HG03159 (cell line): ENCODE data around the gene ASCL2.

Experiments used
- ATAC-seq: cut with Tn5 transposase; IDR thresholded peaks from one replicate; pipeline ENCODE4 v1.9.1; 2021; ENCODE audit warnings: mild to moderate bottlenecking, moderate library complexity; ENCODE audit not compliant: unreplicated experiment

ASCL2 gene, protein sequence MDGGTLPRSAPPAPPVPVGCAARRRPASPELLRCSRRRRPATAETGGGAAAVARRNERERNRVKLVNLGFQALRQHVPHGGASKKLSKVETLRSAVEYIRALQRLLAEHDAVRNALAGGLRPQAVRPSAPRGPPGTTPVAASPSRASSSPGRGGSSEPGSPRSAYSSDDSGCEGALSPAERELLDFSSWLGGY

DNA sequence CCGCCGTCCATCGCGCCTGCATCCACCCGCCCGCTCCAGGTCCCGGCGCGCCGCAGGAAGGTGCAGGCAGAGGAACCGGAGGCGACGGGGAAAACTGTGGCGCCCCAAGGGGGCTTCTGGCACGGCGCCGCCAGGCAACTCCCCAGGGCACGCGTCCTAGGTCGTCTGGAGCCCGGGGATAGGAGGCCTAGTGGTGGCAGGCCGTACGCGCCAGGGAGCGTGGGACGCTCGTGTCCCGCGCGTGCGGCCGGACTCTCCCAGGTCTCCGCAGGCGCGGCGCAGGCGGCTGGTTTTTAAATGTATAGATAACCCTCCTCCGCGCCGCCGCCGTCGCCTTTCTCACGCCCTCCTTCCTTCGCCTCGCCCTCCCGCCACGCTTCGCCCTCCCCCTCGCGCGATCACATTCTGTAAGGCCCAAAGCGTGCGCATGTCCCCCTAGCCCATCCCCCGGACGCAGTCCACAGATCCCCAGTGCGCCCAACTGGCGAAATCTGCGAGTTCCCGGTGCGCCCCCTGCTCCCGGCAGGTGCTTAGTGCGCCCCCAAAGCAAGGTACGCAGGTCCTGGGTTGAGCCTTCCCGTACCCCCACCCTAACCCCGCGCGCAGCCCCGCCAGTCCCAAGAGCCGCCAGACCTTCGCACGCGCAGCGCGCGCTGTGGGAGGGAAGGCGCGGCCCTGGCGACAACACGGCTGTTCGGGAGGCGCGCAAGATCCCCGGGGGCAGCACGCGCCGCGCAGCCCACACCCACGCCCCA is at the start of gene ASCL2:
Gene ASCL2 (minus strand): TSS at position 267 of the 755 bp plus-strand sequence. CDS start 256 bp downstream, at position 11.
- ATAC-seq: no peak

DNA sequence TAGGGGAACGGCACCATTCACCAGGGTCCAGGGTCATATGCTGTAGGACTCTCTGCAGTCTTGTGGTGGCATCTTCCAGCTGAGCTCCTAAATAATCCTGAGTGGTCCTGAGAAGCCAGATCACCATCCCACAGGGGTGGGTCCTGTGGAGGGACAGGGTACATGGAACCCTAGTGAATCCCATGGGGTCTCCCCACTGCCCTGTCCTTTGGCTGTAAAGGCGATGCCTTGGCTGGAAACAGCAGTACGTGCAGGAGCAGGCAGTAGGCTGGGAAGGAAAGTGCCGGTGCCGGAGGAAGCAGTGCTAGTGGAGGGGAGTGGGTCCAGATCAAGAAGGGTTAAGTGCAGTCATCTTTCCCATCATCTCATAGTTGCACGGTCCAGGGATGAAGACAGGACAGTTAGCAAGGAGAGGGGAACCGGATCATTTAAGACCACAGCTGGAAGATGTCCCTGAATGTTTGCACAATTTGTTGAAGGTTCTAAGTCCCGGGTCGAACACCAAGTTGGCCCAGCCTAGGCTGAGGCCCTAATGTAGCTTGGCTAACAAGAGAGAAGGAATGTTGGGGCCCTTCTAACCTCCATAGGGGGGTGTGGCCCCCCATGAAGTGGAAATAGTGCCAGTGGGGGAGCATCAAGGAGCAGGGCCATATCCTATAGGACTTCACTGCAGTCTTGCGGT is 49.5 kb upstream of the ASCL2 start:
- no peak for ATAC-seq

DNA sequence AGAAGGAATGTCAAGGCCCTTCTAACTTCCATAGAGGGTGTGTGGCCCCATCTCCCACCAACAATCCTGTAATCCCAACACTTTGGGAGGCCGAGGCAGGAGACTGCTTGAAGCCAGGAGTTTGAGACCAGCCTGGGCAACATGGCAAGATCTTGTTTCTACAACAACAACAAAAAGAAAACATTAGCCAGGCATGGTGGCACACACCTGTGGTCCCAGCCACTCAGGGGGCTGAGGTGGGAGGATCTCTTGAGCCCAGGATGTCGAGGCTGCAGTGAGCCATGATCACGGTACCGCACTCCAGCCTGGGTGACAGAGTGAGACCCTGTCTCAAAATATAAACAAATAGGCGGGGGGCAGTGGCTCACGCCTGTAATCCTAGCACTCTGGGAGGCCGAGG is 48.3 kb upstream of the ASCL2 start:
- no peak for ATAC-seq

DNA sequence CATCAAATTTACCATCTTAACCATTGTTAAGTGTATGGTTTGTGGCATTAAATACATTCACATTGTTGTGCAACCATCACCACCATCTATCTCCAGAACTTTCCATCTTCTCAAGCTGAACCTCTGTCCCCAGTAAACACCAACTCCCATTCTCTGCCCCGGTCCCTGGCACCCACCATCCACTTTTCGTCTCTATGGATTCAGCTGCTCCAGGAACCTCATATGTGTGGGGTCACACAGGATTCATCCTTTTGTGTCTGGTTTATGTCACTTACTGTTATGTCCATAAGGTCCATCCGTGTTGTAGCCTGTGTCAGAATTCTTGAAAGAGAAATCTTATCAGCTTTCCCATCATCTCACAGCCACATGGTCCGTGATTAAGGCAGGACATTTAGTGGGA is 47.7 kb upstream of the ASCL2 start:
- no peak for ATAC-seq

DNA sequence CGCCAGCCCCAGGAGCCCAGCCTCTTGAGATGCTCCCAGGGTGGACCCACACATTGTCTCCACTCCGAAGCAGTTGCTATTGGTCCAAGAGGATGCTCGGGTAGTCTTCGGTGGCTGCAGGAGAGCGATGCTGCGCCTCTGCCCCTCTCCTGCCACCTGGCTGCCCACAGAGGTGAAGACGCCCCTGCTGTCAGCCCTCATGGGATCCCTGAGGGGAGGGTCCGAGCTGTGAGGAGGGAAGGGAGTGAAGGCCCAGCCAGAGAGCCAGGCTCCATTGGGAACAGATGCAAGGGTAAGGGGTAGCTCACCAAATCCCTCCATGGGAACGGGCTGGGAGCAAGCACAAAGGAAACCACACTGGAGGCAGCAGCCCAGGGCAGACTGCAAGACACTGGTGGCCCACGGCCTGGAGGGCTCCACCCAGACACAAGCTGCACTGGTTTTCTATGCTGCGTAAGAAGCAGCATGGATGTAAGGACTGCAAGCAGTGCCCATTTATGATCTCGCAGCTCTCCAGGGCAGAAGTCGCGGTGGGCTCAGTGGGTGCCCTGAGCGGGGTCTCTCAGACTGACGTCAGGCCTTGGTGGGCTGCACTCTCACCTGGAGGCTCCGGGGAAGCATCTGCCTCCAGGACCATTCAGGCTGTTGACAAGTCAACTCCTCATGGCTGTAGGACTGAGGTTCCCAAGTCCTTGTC is 47.1 kb upstream of the ASCL2 start:
- no peak for ATAC-seq

DNA sequence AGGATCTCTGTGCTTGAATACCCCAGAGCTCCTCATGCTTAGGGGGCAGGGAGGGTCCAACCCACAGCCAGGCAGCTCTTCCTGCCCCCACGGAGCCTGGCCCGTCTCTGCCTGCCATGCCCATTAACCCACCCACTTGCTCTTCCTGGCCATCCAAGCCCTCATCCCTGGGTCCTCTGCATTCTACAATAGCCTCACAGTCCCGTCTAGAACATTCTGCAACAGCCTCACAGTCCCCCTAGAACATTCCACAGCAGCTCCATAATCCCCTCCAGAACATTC is 46.5 kb upstream of the ASCL2 start:
- ATAC-seq: no peak

DNA sequence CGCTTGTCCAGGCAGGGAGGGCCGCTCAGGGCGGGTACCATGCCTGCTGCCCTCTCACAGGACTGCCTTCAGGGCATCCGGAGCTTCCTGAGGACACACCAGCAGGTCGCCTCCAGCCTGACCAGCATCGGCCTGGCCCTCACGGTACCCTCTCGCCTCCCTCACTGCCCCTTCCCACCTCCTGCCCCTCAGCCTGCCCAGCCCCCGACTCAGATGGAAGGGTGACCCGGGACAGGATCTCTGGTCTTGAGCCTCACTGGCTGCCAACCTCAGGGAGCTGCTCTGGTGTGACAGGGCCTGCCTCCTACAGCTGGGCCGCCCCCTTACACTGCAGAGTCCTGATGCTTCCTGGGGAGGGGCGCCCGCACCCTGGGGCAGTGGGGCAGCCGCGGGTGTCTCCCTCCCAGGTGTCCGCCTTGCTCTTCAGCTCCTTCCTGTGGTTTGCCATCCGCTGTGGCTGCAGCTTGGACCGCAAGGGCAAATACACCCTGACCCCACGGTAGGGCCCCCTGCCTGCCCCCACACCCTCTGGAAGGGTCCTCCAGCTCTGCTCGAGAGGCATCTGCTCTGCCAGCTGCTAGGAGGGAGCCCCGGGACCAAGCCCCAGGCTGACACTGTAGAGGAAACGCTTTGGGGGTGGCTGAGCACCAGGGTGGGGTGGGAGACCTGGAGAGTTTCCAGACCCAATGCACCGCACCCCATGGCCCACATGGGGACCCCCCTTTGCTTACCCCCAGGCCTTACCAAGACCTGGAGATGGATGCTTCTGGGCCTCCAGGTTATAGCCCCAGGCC is 46.0 kb upstream of the ASCL2 start:
- ATAC-seq: no peak

DNA sequence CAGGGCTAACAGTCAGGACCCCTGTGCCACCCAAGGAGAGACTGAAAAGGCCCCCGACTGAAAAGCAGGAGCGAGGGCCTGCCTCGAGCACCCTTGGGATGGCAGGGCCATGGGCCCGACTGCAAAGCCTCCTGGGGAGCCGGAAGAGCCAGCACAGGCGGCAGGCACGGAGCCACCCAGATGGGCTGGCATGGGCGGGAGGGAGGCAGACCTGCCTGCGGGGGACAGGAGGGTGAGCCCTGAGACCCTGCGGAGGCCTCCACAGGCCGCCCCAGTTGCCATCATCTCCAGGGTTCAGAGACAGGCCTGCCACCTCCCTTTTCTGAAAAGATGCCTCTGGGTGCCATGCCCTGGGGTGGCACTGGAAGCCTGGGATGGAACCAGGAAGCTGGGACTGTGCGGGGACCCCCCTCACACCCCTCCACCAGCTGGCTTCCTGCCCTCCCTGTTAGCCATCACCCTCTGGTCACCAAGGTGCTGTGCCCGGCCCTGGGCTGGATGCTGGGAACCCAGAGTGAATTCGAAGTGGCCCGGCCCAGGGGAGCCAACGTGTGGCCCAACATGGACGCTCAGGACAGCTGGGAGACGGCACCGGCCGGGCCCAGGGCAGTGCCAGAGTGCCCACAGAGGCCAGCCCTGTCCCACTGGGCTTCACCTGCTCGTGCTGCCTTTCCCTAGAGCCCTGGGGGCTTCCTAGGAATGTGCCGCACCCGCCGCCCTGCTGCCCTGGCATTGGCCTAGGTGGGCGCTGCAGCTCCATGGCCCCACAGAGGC is 45.2 kb upstream of the ASCL2 start:
- ATAC-seq: no peak

DNA sequence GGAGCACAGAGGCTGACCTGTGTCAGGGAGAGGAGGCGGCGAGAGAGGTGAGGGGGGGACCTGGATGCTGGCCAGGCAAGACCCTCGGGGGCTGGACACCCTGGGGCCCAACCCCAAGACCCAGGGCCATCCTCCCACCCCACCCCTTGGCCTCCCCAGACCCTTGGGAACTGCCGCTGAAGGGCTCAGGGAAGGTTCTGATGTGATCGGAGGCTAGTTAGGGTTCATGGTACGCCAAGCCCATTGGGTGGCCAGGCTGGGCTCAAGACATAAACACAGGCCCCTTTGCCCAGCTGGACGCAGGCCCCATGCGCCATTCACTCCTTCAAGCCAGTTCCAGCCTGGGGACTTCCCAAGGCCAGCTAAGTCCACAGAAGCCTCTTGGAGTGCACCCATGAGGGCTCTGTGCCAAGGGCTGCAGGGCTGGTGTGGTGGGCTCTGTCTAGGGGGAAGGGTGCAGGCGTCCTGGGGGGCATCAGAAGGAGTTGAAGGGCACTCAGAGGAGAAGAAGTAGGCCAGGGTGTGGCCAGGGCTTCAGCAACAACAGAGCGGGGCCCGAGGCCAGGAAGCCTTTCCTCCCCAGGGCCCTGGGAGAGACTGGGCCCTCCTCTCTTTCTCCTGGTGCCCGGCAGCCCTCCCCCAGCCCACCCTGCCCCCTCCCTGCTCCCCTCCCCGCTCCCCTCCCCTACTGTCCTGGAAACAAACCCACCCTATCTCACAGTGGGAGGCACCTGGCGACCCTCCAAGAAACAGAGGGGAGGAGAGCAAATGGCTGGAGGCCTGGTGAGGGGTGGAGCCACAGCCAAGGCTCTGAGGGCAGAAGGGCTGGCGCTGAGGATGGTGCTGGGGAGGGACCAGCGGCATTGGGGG is 44.4 kb upstream of the ASCL2 start:
- ATAC-seq: no peak

DNA sequence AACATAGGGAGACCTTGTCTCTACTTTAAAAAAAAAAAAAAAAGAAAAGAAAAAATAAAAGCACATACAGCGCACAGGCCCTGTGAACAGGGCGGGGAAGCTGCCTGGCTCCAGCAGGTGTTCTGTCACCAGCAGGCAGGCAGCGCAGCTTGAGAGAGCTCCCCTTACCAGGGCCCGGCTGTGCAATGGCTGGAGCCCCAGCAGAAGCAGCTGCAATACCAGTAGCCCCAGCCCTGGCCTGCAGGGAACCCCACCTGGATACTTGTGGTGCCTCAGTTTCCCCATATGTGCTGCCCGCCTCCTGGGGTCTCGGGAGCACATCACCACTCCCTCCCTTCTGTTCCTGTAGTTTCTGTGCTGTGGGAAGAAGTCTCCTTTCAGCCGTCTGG is 43.7 kb upstream of the ASCL2 start:
- ATAC-seq: no peak

DNA sequence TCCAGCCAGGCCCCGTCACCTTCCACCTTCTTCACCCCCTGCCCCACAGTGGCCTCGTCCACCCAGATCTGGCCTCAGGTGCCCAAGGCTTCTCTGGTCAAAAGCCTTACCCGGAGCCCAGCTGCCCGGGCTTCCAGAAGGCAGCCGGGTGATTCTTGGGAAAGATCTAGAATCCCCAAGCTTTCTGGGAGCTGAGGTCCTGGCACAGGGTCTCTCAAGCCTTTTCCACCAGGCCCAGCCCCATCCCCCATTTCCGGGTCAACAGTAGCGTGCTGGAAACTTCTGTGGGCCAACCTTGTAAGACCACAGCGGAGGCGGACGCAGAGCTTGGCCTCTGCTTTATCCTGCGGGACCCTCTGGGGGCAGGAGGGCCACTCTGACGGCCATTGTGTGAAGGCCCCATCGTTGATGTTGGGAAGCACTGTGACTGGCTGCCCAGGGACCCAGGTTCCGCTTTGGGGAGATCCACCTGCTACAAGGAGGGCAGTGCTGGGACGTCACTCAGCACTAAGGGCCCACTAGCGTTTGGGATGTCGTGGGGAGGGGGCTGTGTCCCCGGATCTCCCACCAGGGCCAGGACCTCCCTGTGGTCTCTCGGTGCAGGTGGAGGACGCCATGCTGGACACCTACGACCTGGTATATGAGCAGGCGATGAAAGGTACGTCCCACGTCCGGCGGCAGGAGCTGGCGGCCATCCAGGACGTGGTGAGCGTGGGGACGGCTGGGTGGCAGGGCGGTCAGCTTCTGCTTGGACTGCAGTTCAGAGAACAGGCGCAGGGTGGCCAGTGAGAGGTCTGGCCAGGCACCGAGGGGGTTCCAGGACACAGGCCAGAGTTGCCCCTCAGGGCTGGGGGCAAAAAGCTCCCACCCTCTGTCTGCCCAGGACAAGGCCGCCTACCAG is 42.9 kb upstream of the ASCL2 start:
- no peak for ATAC-seq

DNA sequence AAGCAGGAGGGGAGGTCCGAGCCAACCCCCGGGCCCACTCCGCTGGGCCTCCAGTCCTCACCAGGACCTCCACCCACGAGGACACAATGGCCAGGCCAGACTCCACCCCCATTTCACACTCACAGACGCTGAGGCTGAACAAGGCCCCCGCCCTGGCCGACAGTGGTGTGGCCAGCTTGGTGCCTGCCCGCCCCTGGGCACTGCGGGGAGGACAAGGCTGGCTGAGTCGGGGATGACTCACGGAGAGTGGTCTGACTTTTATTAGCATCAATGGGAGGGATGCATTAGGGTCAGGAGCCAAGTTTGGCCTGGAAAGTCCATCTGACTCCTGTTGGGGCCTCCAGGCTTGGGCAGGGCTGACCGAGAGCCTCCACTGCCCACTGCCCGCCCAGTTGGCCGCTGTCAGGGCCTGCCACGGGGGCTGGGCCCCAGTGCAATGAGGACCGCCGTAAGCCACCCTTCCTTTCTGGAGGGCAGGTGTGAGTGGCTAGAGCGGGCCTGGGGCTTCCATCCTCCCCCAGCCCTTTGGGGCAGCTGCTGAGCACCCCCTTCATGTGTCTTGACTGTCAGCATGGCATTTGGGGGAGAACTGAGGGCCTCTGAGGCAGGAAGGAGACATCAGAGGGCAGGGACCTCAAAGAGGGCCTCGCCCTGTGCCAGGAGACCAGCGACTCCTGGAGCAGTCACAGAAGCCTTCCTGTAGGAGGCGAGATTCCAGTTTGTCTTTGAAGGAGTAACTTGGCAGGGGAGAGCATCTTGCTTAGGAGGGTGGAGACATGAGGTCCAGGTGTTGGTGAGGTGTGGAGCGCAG is 42.0 kb upstream of the ASCL2 start:
- no peak for ATAC-seq

DNA sequence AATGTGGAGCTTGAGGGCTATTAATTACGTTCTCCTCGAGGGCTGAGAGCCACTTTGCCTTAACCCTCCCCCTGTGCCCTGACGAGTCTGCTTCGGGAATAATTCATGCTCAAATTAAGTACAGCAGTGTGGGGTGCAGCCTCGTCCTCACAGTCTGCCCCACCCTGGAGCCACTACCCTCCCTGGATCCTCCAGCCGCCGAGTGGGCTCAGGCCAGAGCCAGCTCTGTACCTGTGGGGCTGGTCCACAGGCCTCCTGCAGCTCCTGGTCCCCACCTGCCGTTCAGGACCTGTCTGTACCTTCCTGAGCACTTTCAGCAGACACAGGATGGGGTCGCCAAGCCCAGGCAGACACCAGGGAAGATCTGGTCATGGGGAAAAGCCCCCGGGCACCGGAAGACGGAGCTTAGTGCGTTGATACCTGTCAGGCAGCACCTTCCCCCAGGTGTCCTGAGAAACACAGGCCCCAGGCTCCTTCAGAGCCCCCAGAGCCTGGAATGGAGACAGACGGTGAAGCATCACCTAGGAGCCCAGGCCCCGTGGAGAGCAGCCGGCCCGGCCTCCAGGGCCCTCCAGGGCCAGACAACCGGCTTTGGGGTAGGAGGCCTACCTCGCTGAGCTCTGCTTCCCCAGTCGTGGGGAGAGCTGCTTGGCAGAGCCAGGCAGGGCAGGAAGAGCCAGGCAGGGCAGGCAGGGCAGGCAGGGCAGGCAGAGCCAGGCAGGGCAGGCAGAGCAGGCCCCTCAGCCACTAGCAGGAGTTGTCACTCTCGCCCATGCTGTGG is 41.2 kb upstream of the ASCL2 start:
- ATAC-seq: no peak

DNA sequence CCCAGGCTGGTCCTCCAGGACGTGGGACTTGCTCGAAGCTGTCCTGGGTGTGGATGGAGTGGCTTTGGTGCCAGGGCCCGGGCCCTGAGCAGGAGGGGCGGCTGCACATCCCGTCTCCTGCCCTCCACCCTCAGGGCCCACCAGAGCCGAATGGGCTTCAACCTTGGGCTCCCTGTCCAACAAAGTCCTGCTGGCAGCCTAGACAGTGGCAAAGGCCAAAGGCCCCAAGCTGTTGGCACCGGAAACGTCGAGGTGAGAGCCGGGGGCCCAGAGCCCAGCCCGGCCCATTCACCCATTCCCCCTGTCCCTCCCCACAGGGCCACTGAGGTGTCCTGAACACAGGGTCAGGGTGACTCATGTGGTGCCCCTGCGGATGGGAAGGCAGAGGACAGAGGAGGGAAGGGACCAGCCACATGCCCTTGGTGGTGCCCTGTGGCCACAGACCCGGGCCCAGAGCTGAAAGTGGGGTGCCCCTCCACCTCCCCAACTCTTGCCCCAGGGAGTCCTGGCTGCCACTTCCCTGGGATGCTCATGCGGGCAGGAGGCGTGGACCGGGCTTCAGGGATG is 40.5 kb upstream of the ASCL2 start:
- ATAC-seq: no peak

DNA sequence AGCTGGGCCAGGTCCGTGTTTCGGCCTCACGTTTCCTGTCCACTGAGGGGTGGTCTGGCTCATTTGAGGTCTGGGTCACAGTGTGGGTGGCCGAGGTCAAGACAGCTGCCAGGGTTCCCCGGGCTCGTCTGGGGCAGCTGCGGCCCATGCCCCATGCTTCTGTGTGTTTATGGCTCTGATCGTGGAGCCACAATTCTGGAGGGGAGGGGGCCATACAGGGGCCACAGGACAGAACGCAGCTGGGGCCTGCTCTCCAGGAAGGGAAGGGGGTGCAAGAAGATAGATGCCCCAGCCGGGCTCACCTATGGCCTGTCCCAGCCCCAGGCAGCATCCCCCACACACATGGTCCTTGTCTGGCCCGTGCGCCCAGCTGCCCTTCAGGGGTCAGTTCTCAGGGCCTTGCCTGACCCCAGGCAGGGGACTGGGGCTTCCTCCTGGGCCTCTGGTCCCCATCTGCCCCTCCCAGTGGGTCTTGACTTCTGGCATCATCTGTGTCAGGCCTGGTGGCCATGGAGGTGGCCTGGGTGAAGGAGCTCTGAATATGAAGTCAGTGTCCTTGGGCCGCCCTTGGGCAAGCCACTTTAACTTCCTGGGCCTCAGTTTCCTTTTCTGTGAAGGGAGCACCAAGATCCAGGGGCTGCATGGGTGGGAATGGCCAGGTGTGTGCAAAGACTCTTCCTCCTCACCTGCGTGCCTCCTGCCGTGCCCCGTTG is 39.8 kb upstream of the ASCL2 start:
- ATAC-seq: no peak
